A549 (cell line): Measurements from ENCODE around the gene UBE2D4.
"Not testable (repeated sequence)": the region's sequence is repeated elsewhere in the genome, so short reads cannot be mapped to it uniquely, and the experiment has no call there.

Experiments
- CEBPB ChIP-seq, 2 experiments: fragments of >200 bp in 1 of 2; sonication (Bioruptor Twin) in 1 of 2; formaldehyde crosslinking in 1 of 2; IDR thresholded peaks; 2 replicates each; pipeline ENCODE4 v1.6.1; 2012 to 2016
- JUNB ChIP-seq: fragments of >200 bp; sonication (Bioruptor Twin); formaldehyde crosslinking; IDR thresholded peaks from 2 replicates; pipeline ENCODE4 v1.6.1; 2016
- KDM1A ChIP-seq: fragments of 200-600 bp; sonication (generic); IDR thresholded peaks from 2 replicates; pipeline ENCODE4 v1.6.1; 2016; ENCODE audit warnings: low read depth, mild to moderate bottlenecking
- NR3C1 ChIP-seq: fragments of >200 bp; sonication (Bioruptor Twin); formaldehyde crosslinking; IDR thresholded peaks from 3 replicates; pipeline ENCODE4 v1.6.1; 2017
- PHF8 ChIP-seq: fragments of 200-600 bp; sonication (generic); IDR thresholded peaks from 2 replicates; pipeline ENCODE4 v1.6.1; 2016; ENCODE audit warnings: low read depth, mild to moderate bottlenecking, antibody characterized with exemption, moderate library complexity, borderline replicate concordance
- POLR2A ChIP-seq: IDR thresholded peaks from 2 replicates; pipeline ENCODE4 v1.6.1; 2012; ENCODE audit warnings: mild to moderate bottlenecking, low read length
- POLR2AphosphoS2 ChIP-seq: conservative IDR thresholded peaks from 2 replicates; pipeline ENCODE4 v1.6.1; 2012; ENCODE audit warnings: low read length, improper control_type of control experiment, inconsistent platforms
- SMC3 ChIP-seq: fragments of >200 bp; sonication (Bioruptor Twin); formaldehyde crosslinking; IDR thresholded peaks from 3 replicates; pipeline ENCODE4 v1.6.1; 2018; ENCODE audit warnings: inconsistent platforms
- TF ChIP-seq, protein P1 (sequence below): fragments of >200 bp; sonication (Bioruptor Twin); formaldehyde crosslinking; IDR thresholded peaks from 3 replicates; pipeline ENCODE4 v1.5.1; 2016
- TF ChIP-seq, protein P2 (sequence below): fragments of 150-350 bp; IDR thresholded peaks from 2 replicates; pipeline ENCODE4 v1.6.1; 2014; ENCODE audit warnings: low read depth, mild to moderate bottlenecking, low read length
- TF ChIP-seq, protein P3 (sequence below): fragments of 250-450 bp; sonication (Bioruptor Pico); IDR thresholded peaks from 2 replicates; pipeline ENCODE4 v1.5.0; 2021; ENCODE audit warnings: mild to moderate bottlenecking, moderate library complexity, borderline replicate concordance
- TF ChIP-seq, protein P4 (sequence below): fragments of 450-650 bp; IDR thresholded peaks from 2 replicates; pipeline ENCODE4 v1.6.1; 2014; ENCODE audit warnings: antibody characterized with exemption

DNA sequence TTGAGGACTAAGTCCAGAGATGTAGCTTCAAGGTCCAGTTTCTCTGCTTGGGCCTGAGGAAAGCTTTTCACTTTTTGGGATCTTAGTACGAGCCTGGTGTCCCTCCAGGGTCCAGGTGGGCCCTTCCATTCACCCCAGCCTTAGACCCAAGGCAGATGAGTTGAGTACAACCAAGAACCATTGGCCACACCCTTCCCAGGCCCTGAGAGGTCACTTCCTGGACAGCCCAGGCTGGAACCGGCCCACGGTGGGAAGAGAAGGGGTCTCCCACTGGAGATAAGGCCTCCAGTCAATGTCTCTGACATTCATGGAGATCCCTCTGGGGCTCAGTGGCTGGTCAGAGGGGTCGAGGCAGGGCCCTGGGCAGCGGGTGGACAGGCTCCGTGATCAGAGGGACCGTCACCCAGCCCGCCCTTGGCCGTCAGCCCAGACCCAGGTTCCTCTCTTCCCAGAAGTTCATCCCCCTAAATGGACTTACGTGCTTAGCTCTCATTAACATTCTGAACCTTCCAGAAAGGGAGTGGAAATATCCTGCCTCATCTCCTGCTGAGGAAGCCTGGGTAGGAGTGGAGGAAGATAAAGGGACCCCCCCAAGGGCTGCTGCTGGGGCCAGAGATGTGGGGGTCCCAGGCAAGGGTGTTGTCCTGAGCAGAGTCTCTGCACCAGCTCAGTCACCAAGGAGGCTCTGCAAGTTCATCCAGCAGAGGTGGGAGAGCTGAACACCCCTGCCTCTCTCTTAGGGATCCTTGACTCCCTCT, 48.7 kb downstream of the UBE2D4 start:
- TF ChIP-seq, protein P1, sequence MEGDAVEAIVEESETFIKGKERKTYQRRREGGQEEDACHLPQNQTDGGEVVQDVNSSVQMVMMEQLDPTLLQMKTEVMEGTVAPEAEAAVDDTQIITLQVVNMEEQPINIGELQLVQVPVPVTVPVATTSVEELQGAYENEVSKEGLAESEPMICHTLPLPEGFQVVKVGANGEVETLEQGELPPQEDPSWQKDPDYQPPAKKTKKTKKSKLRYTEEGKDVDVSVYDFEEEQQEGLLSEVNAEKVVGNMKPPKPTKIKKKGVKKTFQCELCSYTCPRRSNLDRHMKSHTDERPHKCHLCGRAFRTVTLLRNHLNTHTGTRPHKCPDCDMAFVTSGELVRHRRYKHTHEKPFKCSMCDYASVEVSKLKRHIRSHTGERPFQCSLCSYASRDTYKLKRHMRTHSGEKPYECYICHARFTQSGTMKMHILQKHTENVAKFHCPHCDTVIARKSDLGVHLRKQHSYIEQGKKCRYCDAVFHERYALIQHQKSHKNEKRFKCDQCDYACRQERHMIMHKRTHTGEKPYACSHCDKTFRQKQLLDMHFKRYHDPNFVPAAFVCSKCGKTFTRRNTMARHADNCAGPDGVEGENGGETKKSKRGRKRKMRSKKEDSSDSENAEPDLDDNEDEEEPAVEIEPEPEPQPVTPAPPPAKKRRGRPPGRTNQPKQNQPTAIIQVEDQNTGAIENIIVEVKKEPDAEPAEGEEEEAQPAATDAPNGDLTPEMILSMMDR: not testable (repeated sequence)
- not testable (repeated sequence) for TF ChIP-seq NR3C1; SMC3; PHF8; POLR2A; JUNB; POLR2AphosphoS2; KDM1A; CEBPB (IDR thresholded peaks at IDR 0.05)
- TF ChIP-seq, protein P2, sequence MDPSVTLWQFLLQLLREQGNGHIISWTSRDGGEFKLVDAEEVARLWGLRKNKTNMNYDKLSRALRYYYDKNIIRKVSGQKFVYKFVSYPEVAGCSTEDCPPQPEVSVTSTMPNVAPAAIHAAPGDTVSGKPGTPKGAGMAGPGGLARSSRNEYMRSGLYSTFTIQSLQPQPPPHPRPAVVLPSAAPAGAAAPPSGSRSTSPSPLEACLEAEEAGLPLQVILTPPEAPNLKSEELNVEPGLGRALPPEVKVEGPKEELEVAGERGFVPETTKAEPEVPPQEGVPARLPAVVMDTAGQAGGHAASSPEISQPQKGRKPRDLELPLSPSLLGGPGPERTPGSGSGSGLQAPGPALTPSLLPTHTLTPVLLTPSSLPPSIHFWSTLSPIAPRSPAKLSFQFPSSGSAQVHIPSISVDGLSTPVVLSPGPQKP: not testable (repeated sequence)
- TF ChIP-seq, protein P3, sequence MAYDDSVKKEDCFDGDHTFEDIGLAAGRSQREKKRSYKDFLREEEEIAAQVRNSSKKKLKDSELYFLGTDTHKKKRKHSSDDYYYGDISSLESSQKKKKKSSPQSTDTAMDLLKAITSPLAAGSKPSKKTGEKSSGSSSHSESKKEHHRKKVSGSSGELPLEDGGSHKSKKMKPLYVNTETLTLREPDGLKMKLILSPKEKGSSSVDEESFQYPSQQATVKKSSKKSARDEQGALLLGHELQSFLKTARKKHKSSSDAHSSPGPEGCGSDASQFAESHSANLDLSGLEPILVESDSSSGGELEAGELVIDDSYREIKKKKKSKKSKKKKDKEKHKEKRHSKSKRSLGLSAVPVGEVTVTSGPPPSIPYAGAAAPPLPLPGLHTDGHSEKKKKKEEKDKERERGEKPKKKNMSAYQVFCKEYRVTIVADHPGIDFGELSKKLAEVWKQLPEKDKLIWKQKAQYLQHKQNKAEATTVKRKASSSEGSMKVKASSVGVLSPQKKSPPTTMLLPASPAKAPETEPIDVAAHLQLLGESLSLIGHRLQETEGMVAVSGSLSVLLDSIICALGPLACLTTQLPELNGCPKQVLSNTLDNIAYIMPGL (CRISPR knock-in tag): not testable (repeated sequence)
- TF ChIP-seq, protein P4, sequence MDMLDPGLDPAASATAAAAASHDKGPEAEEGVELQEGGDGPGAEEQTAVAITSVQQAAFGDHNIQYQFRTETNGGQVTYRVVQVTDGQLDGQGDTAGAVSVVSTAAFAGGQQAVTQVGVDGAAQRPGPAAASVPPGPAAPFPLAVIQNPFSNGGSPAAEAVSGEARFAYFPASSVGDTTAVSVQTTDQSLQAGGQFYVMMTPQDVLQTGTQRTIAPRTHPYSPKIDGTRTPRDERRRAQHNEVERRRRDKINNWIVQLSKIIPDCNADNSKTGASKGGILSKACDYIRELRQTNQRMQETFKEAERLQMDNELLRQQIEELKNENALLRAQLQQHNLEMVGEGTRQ: not testable (repeated sequence)
